HG03175 (cell line): ENCODE data around the gene ALDH18A1.

Experiments used
- ATAC-seq: cut with Tn5 transposase; IDR thresholded peaks from one replicate; pipeline ENCODE4 v1.9.1; 2021; ENCODE audit warnings: mild to moderate bottlenecking, moderate library complexity; ENCODE audit not compliant: unreplicated experiment

The ALDH18A1 gene

DNA sequence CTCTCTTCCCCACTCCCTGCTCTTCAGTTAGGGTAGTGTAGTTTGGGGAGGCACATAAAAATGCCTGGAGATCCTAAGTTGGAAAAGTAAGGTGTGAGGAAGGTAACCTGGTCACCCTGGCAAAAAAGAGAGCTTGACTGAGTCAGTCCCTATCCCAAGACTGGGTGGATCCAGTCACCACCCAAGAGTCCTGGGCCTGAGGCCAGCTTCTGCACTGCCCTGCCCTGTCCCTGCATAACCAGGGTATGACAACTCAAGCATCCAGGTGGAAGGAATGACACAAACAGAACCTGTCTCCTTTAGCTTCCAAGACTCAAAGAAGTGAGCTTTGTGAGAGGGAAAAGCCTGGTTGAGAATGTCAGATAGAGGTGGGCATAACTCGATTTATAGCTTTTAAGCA lies 68.5 kb downstream of the ALDH18A1 start:
- no peak for ATAC-seq

GRCh38 chr10:95579835-95580535 lies 76.5 kb downstream of the ALDH18A1 start:
- ATAC-seq, result no peak

DNA sequence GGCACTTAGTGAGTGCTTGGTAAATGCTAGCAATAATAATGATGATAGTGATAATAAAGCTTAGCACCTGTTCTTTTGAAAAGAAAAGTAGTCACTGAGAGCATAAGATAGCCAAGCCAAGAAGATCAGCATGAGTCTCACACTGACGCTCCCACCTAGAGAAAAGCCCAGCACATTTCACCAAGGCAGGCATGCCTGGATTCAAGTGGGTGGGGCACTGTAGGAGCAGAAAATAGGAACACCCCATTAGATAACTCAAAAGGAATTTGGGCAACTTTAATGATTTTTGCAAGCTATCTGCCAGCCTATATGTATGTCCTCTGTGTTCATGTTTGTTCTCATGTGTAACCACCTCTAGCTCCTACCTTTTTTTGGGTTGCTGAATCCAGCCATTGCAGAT lies 77.2 kb downstream of the ALDH18A1 start:
- no peak for ATAC-seq

DNA sequence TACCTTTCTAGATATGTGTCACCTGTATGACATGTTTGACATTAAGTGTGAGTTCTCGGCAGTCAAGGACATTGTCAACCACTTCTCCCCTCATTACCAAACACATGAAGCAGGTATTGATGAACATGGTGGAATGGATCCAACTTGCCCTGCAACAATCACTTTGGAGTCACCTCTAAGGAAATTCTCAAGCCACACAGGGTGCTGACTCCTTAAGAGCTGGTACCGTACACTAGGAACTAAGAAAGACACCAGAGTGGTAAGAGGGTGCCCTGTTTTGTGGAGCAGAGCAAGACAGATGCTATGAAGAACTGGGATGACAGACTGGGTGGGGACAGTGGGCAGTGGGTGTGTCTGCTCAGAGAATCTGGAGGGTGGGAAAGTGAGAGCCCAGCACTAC lies 77.9 kb downstream of the ALDH18A1 start:
- no peak for ATAC-seq

- no peak for ATAC-seq
Measured at GRCh38 chr10:95574649-95575365, 81.7 kb downstream of the ALDH18A1 start.

GRCh38 chr10:95573964-95574604 lies 82.4 kb downstream of the ALDH18A1 start:
- ATAC-seq, result no peak

DNA sequence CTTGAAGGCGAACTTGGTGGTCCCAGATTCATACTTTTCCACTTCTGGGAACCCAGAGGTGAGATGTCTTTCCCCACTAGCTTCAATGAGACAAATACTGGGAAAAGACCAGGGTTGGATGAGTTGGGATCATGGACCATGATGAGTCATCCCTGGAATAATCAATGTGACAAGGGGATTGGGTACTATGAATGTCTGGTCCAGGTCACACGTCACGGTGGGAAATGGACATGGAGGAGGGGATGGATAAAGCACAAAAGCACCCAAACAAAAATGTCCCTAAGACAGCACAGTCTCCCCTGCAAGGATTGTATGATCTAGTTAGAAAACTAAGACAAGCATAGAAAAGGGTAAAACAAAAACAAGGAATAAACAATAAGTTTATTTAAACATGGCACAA lies 83.0 kb downstream of the ALDH18A1 start:
- ATAC-seq, result no peak

DNA sequence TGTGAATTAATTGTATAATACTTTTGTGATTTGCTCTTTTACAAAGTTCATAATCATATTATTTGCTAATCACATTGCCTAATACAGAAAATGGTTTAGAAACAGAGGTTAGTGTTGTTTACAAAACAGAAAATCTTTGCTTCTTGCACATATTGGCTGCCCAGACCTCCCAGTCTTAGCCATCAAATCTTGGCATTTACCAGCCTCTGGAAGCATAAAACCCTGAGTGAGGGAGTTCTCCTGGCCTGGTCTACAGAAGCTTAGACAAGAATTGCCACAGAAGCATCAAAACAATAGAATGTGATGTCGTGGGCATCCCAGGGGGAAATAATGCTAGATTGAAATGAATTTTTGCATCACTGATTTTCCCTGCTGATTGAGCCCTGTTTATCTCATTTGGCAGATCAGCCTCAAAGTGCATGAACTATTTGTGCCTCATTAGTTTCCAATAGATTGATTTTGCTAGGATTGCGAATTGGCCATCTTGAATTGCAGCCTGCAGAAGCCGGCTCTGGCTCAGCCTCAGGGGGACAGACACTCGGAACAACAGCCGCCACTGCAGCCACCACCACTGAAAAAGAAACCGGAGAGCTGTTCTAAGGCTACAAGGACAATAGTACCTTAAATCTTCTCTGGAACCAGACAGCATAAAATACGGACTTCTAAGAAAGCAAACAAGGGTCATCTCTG lies 84.2 kb downstream of the ALDH18A1 start:
- no peak for ATAC-seq

DNA sequence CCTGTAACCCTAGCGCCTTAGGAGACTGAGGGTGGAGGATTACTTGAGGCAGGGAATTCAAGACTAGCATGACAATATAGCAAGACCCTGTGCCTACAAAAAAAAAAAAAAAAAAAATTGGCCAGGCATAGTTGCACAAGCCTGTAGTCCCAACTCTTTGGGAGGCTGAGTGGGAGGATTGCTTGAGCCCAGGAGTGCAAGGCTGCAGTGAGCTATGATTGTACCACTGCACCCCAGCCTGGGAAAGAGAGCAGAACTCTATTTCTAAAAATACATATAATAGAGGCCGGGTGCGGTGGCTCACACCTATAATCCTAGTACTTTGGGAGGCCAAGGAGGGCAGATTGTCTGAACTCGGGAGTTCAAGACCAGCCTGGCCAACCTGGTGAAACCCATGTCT lies 85.1 kb downstream of the ALDH18A1 start:
- ATAC-seq, result no peak

- ATAC-seq, result no peak
Measured at GRCh38 chr10:95569368-95569767, 87.1 kb downstream of the ALDH18A1 start.

DNA sequence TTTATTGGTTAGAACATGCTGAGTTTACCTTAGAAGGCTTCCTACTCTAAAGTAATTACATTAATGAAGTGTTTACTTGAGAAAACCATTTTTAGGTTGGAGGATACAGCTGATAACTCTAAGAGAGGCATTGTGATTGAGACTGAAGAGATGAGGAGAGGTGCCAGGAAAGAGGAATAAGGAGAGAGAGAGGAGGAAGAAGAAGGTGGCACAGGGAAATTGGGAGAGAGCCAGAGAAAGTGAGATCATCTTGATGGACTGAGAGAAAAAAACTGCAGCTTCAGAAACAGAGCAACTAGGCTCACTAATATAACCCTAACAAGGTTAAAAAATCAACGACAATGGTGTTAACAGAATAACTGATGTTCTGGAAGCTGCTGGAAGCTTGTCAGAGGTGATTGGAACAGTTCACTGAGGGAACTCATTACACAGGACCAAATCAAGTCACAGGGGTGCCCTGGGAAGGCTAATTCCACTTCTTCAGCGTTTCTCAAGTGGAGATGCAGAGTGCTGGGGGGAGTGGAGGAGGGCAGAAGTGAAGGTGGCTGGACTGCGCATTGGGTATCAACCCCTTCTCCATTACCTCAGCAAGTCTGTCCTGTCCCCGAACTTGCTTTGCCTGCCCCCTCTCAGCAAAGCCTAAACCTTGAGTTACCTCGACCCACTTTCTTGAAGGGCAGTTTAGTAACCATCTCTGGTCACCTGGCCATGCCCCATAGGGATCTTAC lies 88.4 kb downstream of the ALDH18A1 start:
- ATAC-seq, result no peak

DNA sequence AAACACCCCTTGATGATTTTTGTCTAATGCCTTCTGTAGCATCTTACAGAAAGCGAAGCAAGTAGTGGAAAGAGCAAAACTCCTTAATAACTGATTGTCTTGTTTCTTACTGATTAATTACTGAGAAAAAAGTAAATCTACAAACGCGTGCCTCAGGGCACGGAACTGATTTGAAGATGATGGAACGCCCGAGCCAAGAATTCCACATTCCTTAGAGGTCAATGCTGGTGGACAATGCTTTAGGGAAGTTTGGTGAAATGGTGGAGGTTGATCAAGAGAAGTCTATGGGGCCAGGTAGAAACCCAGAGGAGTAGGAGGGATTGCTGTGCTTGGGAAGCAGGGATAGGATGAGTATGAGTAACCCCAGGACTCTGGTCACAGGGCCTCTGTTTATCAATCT lies 90.4 kb downstream of the ALDH18A1 start:
- no peak for ATAC-seq

GRCh38 chr10:95565336-95565735 lies 91.2 kb downstream of the ALDH18A1 start:
- ATAC-seq, result no peak

- no peak for ATAC-seq
Measured at GRCh38 chr10:95564291-95564690, 92.2 kb downstream of the ALDH18A1 start.

DNA sequence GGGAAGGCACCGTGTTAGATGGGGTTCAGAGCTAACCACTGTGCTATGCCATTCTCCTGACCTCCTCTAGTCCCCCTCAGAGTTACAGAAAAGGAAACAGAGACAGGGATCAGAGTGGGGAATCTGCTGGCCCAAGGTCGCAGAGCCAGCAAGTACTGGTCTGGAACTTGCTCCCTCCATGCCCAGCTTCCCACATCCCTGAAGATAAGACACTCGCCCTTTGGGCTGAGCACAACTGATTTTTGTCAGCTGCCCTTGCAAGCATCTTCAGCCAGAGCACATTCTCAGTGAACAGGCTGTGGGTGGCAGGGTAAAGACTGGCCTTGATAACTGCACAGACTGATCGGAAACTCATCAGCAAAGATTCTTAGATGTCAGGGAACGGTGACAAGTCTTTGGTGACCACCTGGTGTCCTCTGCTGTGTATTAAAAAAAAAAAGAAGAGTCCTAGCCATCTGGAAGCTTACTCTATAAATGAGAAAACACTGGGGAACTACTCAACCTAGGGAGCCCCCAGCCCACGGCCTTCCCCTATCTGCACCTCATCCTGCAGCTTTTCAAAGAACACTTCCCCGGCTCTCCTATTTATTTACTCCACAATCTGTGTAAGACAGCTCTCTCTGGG lies 94.1 kb downstream of the ALDH18A1 start:
- no peak for ATAC-seq

DNA sequence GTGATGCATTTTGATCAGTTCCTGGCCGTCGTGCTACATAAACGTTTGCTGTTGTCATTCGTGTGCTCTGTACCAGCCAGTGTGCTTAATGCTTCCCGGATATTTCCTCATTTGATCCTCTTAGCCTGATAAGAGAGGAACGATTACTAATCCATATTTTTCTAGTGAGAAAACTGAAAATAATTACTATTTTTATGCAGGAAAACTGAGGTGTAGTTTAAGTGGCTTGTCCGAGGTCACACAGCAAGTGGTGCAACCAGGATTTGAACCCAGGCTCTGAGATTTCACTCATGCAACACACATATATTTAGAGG lies 94.7 kb downstream of the ALDH18A1 start:
- ATAC-seq, result no peak

DNA sequence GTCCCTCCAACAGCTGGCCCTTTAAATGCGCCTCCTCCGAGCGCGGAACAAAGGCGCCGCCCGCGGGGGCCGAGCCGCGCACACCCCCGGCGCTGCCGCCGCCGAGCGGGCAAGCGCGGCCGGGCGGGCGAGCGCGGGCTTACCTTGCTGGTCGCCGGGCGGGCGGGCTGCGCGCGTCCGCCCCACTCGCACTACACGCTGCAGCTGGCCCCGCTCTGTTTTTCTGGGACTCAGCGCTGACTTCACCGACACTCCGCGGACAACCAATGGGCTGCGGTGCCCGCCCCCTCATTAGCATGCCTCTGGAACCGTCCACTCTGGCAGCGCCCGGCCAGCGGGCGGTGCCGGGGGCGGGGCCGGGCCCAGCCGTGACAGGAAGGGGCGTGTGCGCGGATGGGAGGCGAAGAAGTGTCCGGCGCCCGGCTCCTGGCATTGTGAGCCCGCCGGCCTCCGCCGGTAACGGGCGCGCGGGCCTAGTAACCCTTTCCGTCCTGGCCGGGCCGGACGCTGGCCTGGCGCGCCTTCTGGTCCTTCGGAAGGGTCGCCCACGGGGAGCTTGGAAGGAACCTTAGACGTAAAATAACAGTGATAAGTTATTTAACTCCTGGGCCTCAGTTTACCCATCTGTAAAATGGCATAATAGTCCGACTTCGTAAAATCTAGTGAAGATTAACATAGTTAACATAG lies 95.2 kb downstream of the ALDH18A1 start, which contains the start of gene SORBS1:
SORBS1 (minus strand) TSS at position 195 of the 687 bp plus-strand sequence. CDS start 120,236 bp downstream, outside the sequence.
- peak; percentile 99 for ATAC-seq

- ATAC-seq, result peak; percentile 21
Measured at GRCh38 chr10:95560278-95561176, 96.0 kb downstream of the ALDH18A1 start.

- ATAC-seq, result no peak
Measured at GRCh38 chr10:95559896-95560277, 96.6 kb downstream of the ALDH18A1 start.
